HG03139 (cell line): ENCODE data around the gene OSBP2.
A peak's percentile ranks its signal among the peaks of the same experiment; 100 is the strongest.

Source experiments
- ATAC-seq: cut with Tn5 transposase; IDR thresholded peaks from one replicate; pipeline ENCODE4 v1.9.1; 2021; ENCODE audit not compliant: unreplicated experiment

Gene OSBP2

DNA sequence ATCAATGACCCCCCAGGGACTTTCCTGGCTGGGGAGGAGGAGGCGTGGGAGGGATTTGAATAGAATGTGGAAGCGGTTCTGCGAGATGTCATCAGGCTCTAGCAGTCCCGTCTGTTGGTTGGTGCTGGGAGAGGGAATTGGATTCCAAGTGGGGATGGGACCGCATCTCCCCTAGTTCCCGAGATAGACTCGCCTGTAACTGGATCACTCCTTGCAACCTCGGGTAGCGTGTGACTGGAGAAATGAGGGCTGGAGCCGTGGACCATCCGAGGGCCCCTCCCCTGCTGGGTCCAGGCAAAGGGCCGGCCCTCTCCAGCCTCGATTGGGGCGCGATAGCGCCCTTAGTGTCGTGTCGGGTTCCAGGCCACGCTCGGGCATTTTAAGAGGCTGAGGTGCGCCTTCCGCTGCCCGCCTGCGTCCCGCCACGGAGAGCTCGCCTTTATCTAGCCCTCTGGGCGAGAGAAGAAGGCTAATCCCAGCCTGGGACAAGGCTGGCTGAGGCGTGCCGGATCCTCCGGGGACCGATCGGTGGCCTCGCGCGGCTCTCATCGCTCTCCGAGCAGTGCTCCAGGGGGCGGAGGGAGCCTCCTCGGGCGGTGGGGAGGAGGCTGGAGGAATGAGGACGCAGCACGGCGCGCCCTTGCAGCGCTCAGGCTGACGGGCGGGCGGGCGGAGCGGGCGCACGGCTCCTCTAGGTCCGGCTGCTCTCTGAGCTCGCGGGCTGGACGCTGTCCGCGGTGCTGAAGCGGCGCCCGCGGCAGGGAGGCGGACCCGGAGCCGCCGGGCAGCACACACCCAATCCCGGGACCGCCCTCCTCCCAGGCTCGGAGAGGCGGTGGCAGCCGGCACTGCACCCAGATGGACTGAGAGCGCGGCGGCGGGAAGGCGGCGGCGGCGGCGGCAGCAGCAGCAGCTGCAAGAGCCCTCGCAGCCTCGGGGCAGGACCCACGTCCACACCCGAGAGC, 107.8 kb downstream of the OSBP2 start:
- ATAC-seq = peak; percentile 73

DNA sequence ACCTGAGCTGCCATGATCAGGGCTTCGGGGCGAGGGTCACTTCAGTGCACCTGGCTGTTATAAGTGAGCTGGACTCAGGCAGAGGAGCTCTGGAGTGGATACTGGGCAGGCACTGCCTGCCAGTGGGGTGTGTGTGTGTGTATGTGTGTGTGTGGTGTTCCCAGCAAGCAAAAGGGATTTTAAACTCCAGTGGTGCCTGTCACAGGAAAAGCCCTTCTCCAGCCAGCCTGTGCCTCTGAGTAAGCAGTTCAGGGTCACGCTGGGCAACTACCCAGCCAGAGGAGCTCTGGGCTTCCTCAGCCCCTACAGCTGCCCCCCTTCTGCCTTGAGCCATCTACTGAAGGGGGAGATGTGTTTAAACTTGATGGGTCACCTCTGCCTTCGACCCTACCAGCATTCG, 109.0 kb downstream of the OSBP2 start:
- no peak for ATAC-seq

GRCh38 chr22:30804626-30805025, 110.0 kb downstream of the OSBP2 start:
- ATAC-seq = no peak

- no peak for ATAC-seq
These were observed 111.8 kb downstream of the OSBP2 start for GRCh38 chr22:30806391-30806861.

DNA sequence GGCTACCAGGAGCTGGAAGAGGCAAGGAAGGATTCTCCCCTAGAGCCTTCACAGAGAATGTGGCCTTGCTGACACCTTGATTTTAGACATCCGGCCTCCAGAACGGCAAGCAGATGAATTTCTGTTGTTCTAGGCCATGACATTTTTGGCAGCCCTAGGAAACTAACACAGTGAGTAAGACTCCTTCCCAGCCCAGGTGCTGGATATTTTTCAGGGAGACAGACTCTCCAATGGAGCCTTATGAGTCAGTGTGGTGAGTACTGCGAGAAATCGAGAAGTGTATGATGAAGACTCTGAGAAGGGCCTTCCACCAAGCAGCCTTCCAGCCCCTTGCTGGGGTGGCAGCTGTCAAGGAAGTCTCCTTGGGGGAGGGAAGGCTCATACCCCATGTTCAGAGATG, 114.4 kb downstream of the OSBP2 start:
- no peak for ATAC-seq

DNA sequence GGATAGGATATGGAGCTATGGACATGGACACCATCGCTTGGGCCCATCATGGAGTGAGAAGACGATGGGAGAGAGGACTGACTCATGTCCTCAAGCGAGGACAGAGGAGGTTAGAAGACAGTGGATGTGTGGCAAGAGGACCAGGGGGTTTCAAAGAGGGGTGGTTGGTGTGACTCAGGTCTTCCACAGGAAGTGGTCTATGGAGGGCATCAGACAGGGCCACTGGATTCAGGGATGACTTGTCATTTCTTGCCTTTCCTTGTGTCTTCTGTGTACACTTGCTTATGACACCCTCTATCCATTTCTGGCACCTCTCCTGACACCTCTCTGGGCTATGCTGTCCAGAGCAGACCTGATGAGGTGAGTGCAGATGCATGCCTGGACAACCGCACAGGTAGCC, 115.4 kb downstream of the OSBP2 start:
- no peak for ATAC-seq

DNA sequence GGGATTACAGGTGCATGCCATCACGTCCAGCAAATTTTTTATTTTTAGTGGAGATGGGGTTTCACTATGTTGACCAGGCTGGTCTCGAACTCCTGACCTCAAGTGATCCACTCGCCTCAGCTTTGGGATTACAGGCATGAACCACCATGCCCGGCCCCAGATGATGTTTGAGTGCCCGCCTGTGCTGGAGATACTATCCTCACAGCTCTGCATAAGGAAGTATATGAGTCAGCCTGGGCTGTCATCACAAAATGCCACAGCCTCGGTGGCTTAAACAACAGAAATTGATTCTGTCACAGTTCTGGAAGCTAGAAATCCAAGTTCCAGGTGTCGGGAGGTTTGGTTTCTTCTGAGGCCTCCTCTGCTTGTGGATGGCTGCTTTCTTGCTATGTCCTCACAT, 119.3 kb downstream of the OSBP2 start:
- no peak for ATAC-seq

GRCh38 chr22:30816413-30816812, 121.7 kb downstream of the OSBP2 start:
- no peak for ATAC-seq

DNA sequence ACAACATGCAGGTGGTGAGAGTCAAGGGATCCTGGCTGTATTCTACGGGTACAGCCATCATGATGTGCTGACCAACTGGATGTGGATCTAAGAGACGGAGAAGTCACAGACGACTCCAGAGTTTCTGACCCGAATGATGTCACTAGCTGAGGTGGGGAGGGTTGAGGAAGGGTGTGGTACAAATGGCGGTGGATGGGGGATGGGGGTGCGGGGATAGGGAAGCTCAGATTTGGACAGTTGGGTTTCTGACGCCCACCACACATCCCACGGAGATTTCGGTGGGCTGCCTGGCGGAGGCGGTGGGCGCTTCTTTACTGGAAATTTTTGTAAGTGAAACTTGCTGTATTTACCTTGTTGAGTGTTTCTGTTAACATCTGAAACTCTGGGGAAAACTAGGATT, 126.7 kb downstream of the OSBP2 start:
- ATAC-seq = no peak

- ATAC-seq = no peak
These were observed 127.2 kb downstream of the OSBP2 start for GRCh38 chr22:30821863-30822215.

- ATAC-seq = no peak
These were observed 127.7 kb downstream of the OSBP2 start for GRCh38 chr22:30822216-30823014.

GRCh38 chr22:30823015-30823370, 128.3 kb downstream of the OSBP2 start:
- no peak for ATAC-seq

DNA sequence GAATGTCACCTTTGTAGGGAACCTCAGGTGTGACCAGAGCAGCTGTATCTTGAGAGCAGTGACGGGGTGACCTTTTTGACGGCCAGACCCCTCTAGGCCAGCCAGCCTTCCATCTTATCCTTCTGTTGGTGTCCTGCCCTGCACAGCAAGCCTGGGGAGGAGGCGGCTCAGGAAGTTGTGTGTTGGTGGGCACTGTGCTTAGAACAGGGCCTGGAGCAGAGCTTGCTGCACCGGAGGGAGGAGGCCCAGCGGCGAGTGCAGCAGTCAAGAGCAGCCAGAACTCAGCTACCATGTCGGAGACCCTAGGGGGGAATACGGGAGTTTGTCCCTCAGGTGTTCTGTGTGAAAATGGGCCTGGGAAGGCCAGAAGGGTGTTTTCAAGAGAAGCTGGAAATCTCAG, 129.4 kb downstream of the OSBP2 start:
- no peak for ATAC-seq

GRCh38 chr22:30824711-30825110, 130.0 kb downstream of the OSBP2 start:
- no peak for ATAC-seq

DNA sequence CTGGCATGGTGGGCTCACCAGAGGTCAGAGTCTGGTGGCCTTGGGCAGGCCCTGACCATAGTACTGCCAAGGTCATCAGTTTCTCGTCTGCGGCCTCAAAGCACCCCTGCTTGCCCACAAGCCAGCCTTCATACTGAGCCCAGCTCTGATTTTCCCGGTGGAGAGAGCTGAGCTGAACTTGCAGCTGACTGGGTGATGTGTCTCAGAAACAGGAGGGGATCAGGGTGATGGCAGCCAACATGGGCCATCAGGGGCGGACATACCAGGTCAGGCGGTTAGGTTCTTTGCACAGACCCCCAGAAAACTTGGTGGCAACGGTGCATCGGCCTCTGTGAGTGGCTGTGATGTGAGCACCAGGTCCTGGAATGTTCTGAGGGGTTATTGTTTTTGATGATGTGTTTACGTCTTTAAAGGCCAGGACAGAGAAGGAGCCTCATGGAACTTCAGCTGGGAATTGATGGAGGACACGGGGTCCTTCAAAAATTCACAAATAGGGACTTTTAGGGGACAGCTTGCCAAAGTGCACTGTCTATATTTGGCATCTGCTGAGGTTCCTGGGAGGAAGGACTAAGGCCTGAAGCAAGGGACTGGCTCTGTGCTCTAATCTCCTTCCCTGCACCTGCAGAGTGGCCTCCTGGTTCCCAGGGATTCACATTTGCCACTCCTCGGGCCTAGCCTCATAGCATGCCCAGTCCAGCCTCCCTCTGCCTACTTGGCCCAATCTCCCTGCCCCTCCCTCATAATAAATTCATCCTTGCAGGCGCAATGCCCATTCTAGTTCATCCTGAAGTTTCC, 131.2 kb downstream of the OSBP2 start:
- ATAC-seq = no peak

GRCh38 chr22:30826670-30827355, 132.1 kb downstream of the OSBP2 start:
- ATAC-seq = no peak

DNA sequence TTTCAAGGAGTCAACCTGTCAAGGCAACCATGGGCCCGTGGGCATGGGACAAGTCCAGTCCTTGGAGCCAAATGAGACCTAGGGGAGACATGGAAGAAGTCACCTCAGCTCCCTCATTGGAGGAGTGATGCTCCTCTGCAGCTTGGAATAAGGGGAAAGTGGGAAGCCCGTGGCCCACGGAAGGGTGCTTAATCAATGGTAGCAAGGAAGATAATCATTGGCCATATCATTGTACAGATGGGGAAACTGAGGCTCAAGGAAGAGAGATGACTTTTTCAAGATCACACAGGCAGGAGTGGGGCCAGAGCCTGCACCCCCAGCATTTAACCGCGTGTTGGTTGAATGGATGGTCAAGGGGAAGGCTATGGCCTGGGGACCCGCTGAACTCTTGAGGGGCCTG, 133.0 kb downstream of the OSBP2 start:
- ATAC-seq = no peak

GRCh38 chr22:30828187-30829155, 133.8 kb downstream of the OSBP2 start:
- no peak for ATAC-seq

GRCh38 chr22:30829901-30830550, 135.4 kb downstream of the OSBP2 start:
- ATAC-seq = no peak
